Glomerular visceral epithelial cell (primary cell): Measurements from ENCODE around the gene APOM.

Experiments used
- DNase-seq: peaks from one replicate; pipeline ENCODE4 v3.0.0-alpha.2; 2016; ENCODE audit errors: extremely low spot score

The APOM gene

GRCh38 chr6:31705931-31706330, 50.2 kb downstream of the APOM start:
- DNase-seq: no peak

- DNase-seq: no peak
Measured at GRCh38 chr6:31706599-31706998, 50.9 kb downstream of the APOM start, which contains the start of gene LY6G6F. LY6G6F (plus strand) TSS chr6:31706866; CDS start chr6:31706907, 41 bp downstream.

DNA sequence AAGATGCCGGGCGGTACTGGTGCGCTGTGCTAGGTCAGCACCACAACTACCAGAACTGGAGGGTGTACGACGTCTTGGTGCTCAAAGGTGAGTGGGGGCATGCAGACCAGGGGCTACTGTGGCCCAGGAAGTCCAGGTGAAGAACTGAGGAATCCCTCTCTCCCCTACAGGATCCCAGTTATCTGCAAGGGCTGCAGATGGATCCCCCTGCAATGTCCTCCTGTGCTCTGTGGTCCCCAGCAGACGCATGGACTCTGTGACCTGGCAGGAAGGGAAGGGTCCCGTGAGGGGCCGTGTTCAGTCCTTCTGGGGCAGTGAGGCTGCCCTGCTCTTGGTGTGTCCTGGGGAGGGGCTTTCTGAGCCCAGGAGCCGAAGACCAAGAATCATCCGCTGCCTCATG, 52.0 kb downstream of the APOM start:
- no peak for DNase-seq
